ENCODE measurements around the gene EDN3. TPM values are rescaled to one million over a fixed set of nuclear protein-coding genes. Genes with fewer than 3 reads are reported as not detected.

Gene EDN3
- not detected for total RNA-seq

GRCh38 chr20:59300333-59301081 is at the start of gene EDN3:
TSS of gene EDN3 (plus strand) at chr20:59300611. CDS start at chr20:59300813, 202 bp downstream.
- DNase-seq (ENCODE audit: low read depth in 2 of 3, low spot score in 2 of 3) = no peak

GRCh38 chr20:59253325-59253724 is 47.1 kb upstream of the EDN3 start:
- peak in 2 of 3 donors; percentile 63 to 82 for DNase-seq (ENCODE audit: low read depth in 2 of 3, low spot score in 2 of 3)

GRCh38 chr20:59253779-59254319 is 46.6 kb upstream of the EDN3 start:
- peak in 2 of 3 donors; percentile 37 to 46 for DNase-seq (ENCODE audit: low read depth in 2 of 3, low spot score in 2 of 3)

GRCh38 chr20:59255256-59255655 is 45.2 kb upstream of the EDN3 start:
- DNase-seq (ENCODE audit: low read depth in 2 of 3, low spot score in 2 of 3) = no peak

- peak in 2 of 3 donors; percentile 72 to 92 for DNase-seq (ENCODE audit: low read depth in 2 of 3, low spot score in 2 of 3)
Measured at GRCh38 chr20:59258221-59258621, 42.2 kb upstream of the EDN3 start.

GRCh38 chr20:59259946-59260345 is 40.5 kb upstream of the EDN3 start:
- no peak for DNase-seq (ENCODE audit: low read depth in 2 of 3, low spot score in 2 of 3)

- no peak for DNase-seq (ENCODE audit: low read depth in 2 of 3, low spot score in 2 of 3)
Measured at GRCh38 chr20:59265298-59265697, 35.1 kb upstream of the EDN3 start.

GRCh38 chr20:59268870-59269269 is 31.5 kb upstream of the EDN3 start:
- DNase-seq (ENCODE audit: low read depth in 2 of 3, low spot score in 2 of 3) = no peak

GRCh38 chr20:59269411-59270025 is 30.9 kb upstream of the EDN3 start:
- no peak for DNase-seq (ENCODE audit: low read depth in 2 of 3, low spot score in 2 of 3)

- DNase-seq (ENCODE audit: low read depth in 2 of 3, low spot score in 2 of 3) = no peak
Measured at GRCh38 chr20:59270380-59270779, 30.0 kb upstream of the EDN3 start.

- DNase-seq (ENCODE audit: low read depth in 2 of 3, low spot score in 2 of 3) = no peak
Measured at GRCh38 chr20:59273739-59274357, 26.6 kb upstream of the EDN3 start.

GRCh38 chr20:59276938-59277337 is 23.5 kb upstream of the EDN3 start:
- DNase-seq (ENCODE audit: low read depth in 2 of 3, low spot score in 2 of 3) = no peak

- no peak for DNase-seq (ENCODE audit: low read depth in 2 of 3, low spot score in 2 of 3)
Measured at GRCh38 chr20:59284470-59284869, 15.9 kb upstream of the EDN3 start.

GRCh38 chr20:59289994-59290393 is 10.4 kb upstream of the EDN3 start:
- no peak for DNase-seq (ENCODE audit: low read depth in 2 of 3, low spot score in 2 of 3)

- no peak for DNase-seq (ENCODE audit: low read depth in 2 of 3, low spot score in 2 of 3)
Measured at GRCh38 chr20:59291740-59292383, 8.5 kb upstream of the EDN3 start.

- no peak for DNase-seq (ENCODE audit: low read depth in 2 of 3, low spot score in 2 of 3)
Measured at GRCh38 chr20:59295531-59295930, 4.9 kb upstream of the EDN3 start.

GRCh38 chr20:59297686-59298085 is 2.7 kb upstream of the EDN3 start:
- no peak for DNase-seq (ENCODE audit: low read depth in 2 of 3, low spot score in 2 of 3)

- peak in 1 of 3 donors; percentile 6 for DNase-seq (ENCODE audit: low read depth in 2 of 3, low spot score in 2 of 3)
Measured at GRCh38 chr20:59299945-59300332, 472 bp upstream of the EDN3 start.

- no peak for DNase-seq (ENCODE audit: low read depth in 2 of 3, low spot score in 2 of 3)
Measured at GRCh38 chr20:59301343-59302007, 1.1 kb downstream of the EDN3 start.

- DNase-seq (ENCODE audit: low read depth in 2 of 3, low spot score in 2 of 3) = no peak
Measured at GRCh38 chr20:59305908-59306655, 5.7 kb downstream of the EDN3 start.
